Muscle layer of duodenum (tissue), 2 donors: ENCODE data around the gene STX3.

ENCODE experiments used
- H3K27ac ChIP-seq: one replicate; pipeline ENCODE4 v1.7.0; 2013; ENCODE audit warnings: mild to moderate bottlenecking, low read length
- H3K27me3 ChIP-seq: one replicate; pipeline ENCODE4 v1.7.0; 2013; ENCODE audit warnings: low read depth, mild to moderate bottlenecking, control low read depth, low read length
- H3K36me3 ChIP-seq, 2 donors: one replicate each; pipeline ENCODE4 v1.7.0; 2013; ENCODE audit warnings: low read length in 2 of 2, control low read depth in 1 of 2, mild to moderate bottlenecking in 1 of 2; ENCODE audit not compliant: insufficient read depth in 2 of 2, control insufficient read depth in 1 of 2
- H3K4me1 ChIP-seq, 2 donors: one replicate each; pipeline ENCODE4 v1.7.0; 2013; ENCODE audit warnings: low read length in 2 of 2, mild to moderate bottlenecking in 2 of 2, control low read depth in 1 of 2, moderate library complexity in 1 of 2; ENCODE audit not compliant: insufficient read depth in 2 of 2, control insufficient read depth in 1 of 2
- H3K4me3 ChIP-seq, 2 donors: one replicate each; pipeline ENCODE4 v1.7.0; 2013; ENCODE audit warnings: low read length in 2 of 2, low read depth in 1 of 2, mild to moderate bottlenecking in 1 of 2
- H3K9me3 ChIP-seq, 2 donors: one replicate each; pipeline ENCODE4 v1.7.0; 2013; ENCODE audit warnings: low read length in 2 of 2, control low read depth in 1 of 2, mild to moderate bottlenecking in 1 of 2; ENCODE audit not compliant: control insufficient read depth in 1 of 2
- donor health status: healthy.

The STX3 gene

GRCh38 chr11:59754859-59755700 is at the start of gene STX3:
TSS of gene STX3 (plus strand) at chr11:59755376. CDS start at chr11:59755606, 230 bp downstream.
- Histone ChIP-seq H3K36me3 (no peaks in the 10 kb centered on the region), H3K4me1 (peaks cover 0 to 4% of the 10 kb centered on the region in 2 donors), H3K27ac (peak within 1 kb of the TSS; percentile 85), H3K27me3 (no peaks in the 10 kb centered on the region), H3K4me3 (peak within 1 kb of the TSS; percentile 87 to 97), H3K9me3 (no peaks in the 10 kb centered on the region)

- Histone ChIP-seq H3K36me3 (no peaks in the 10 kb centered on the region), H3K4me3 (no peak overlapping the region), H3K4me1 (no peaks in the 10 kb centered on the region), H3K27ac (no peak overlapping the region), H3K9me3 (no peaks in the 10 kb centered on the region), H3K27me3 (no peaks in the 10 kb centered on the region)
Observed at GRCh38 chr11:59706518-59707285, 48.5 kb upstream of the STX3 start.

- Histone ChIP-seq H3K9me3 (no peaks in the 10 kb centered on the region), H3K4me3 (no peak overlapping the region), H3K4me1 (no peaks in the 10 kb centered on the region), H3K27me3 (no peaks in the 10 kb centered on the region), H3K27ac (no peak overlapping the region), H3K36me3 (no peaks in the 10 kb centered on the region)
Observed at GRCh38 chr11:59707371-59707770, 47.8 kb upstream of the STX3 start.

- no peaks in the 10 kb centered on the region for H3K4me1 ChIP-seq
- no peak overlapping the region for H3K27ac ChIP-seq
- H3K9me3 ChIP-seq: no peaks in the 10 kb centered on the region
- H3K27me3 ChIP-seq: no peaks in the 10 kb centered on the region
- no peak overlapping the region for H3K4me3 ChIP-seq
- no peaks in the 10 kb centered on the region for H3K36me3 ChIP-seq
Observed at GRCh38 chr11:59708537-59708936, 46.6 kb upstream of the STX3 start.

GRCh38 chr11:59710136-59710847 is 44.9 kb upstream of the STX3 start:
- Histone ChIP-seq H3K4me3 (no peak overlapping the region), H3K4me1 (no peaks in the 10 kb centered on the region), H3K27me3 (no peaks in the 10 kb centered on the region), H3K9me3 (no peaks in the 10 kb centered on the region), H3K27ac (no peak overlapping the region), H3K36me3 (no peaks in the 10 kb centered on the region)

- H3K27ac ChIP-seq: no peak within 1 kb of the TSS
- no peaks in the 10 kb centered on the region for H3K36me3 ChIP-seq
- no peaks in the 10 kb centered on the region for H3K9me3 ChIP-seq
- H3K27me3 ChIP-seq: peaks cover 3% of the 10 kb centered on the region
- no peaks in the 10 kb centered on the region for H3K4me1 ChIP-seq
- H3K4me3 ChIP-seq: no peak within 1 kb of the TSS
Observed at GRCh38 chr11:59713745-59714144, 41.4 kb upstream of the STX3 start, which contains the start of gene OR10V1. TSS of gene OR10V1 (minus strand) at chr11:59713845. CDS start at chr11:59713845, 0 bp downstream.

GRCh38 chr11:59716051-59716450 is 39.1 kb upstream of the STX3 start:
- H3K36me3 ChIP-seq: no peaks in the 10 kb centered on the region
- H3K9me3 ChIP-seq: no peaks in the 10 kb centered on the region
- no peak overlapping the region for H3K27ac ChIP-seq
- no peak overlapping the region for H3K4me3 ChIP-seq
- H3K27me3 ChIP-seq: peaks cover 3% of the 10 kb centered on the region
- no peaks in the 10 kb centered on the region for H3K4me1 ChIP-seq

- no peaks in the 10 kb centered on the region for H3K9me3 ChIP-seq
- no peak overlapping the region for H3K27ac ChIP-seq
- no peaks in the 10 kb centered on the region for H3K4me1 ChIP-seq
- no peak overlapping the region for H3K4me3 ChIP-seq
- no peaks in the 10 kb centered on the region for H3K36me3 ChIP-seq
- peaks cover 3% of the 10 kb centered on the region for H3K27me3 ChIP-seq
Observed at GRCh38 chr11:59719556-59719955, 35.6 kb upstream of the STX3 start.

GRCh38 chr11:59724066-59724465 is 31.1 kb upstream of the STX3 start:
- Histone ChIP-seq H3K4me1 (no peaks in the 10 kb centered on the region), H3K4me3 (no peak overlapping the region), H3K27me3 (no peaks in the 10 kb centered on the region), H3K27ac (no peak overlapping the region), H3K9me3 (no peaks in the 10 kb centered on the region), H3K36me3 (no peaks in the 10 kb centered on the region)

- Histone ChIP-seq H3K36me3 (no peaks in the 10 kb centered on the region), H3K9me3 (no peaks in the 10 kb centered on the region), H3K4me1 (no peaks in the 10 kb centered on the region), H3K27ac (no peak overlapping the region), H3K27me3 (no peaks in the 10 kb centered on the region), H3K4me3 (no peak overlapping the region)
Observed at GRCh38 chr11:59727426-59727825, 27.8 kb upstream of the STX3 start.

GRCh38 chr11:59728154-59728553 is 27.0 kb upstream of the STX3 start:
- no peaks in the 10 kb centered on the region for H3K4me1 ChIP-seq
- no peak overlapping the region for H3K4me3 ChIP-seq
- H3K36me3 ChIP-seq: no peaks in the 10 kb centered on the region
- no peak overlapping the region for H3K27ac ChIP-seq
- no peaks in the 10 kb centered on the region for H3K27me3 ChIP-seq
- no peaks in the 10 kb centered on the region for H3K9me3 ChIP-seq
